HG03280 (cell line): Measurements from ENCODE around the gene ANKRD7.

Source experiments
- ATAC-seq: cut with Tn5 transposase; IDR thresholded peaks from one replicate; pipeline ENCODE4 v1.9.1; 2021; ENCODE audit warnings: mild to moderate bottlenecking, moderate library complexity; ENCODE audit not compliant: unreplicated experiment

Gene ANKRD7, protein sequence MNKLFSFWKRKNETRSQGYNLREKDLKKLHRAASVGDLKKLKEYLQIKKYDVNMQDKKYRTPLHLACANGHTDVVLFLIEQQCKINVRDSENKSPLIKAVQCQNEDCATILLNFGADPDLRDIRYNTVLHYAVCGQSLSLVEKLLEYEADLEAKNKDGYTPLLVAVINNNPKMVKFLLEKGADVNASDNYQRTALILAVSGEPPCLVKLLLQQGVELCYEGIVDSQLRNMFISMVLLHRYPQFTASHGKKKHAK

DNA sequence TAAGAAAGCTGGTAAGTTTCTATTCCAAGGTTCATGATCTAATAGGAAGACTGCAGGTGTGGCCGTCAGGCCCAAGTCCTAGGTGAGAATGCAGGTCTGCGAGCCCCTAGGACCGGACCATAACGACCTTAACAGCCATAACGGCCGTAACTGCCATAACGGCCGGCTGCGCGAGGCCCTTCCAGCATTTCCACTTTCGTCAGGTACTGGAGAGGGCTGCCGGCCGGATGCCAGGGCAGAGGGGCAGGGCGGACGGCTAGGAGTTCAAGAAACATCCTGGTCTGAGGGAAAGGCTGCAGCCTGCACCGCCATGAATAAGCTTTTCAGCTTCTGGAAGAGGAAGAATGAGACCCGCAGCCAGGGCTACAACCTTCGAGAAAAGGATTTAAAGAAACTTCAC, at the start of gene ANKRD7:
Gene ANKRD7, plus strand, starts transcription at position 184 of the 400 bp plus-strand sequence. Its CDS starts 127 bp downstream, at position 311.
- no peak for ATAC-seq

GRCh38 chr7:118175740-118176139, 48.8 kb upstream of the ANKRD7 start:
- no peak for ATAC-seq

DNA sequence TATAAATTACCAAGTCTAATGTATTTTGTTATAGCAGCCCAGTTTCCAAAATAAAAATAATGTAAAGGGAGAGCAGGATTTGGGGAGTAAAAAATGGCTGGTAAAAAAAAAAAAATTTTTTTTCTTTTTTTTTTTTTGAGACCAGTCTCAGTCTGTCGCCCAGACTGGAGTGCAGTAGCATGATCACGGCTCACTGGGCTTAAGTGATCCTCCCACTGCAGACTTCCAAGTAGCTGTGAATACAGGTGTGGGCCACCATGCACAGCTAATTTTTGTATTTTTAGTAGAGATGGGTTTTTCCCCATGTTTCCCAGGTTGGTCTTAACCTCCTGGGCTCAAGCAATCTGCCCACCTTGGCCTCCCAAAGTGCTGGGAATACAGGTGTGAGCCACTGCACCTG, 45.3 kb upstream of the ANKRD7 start:
- no peak for ATAC-seq

GRCh38 chr7:118182593-118183427, 41.7 kb upstream of the ANKRD7 start:
- ATAC-seq, result peak; percentile 4

DNA sequence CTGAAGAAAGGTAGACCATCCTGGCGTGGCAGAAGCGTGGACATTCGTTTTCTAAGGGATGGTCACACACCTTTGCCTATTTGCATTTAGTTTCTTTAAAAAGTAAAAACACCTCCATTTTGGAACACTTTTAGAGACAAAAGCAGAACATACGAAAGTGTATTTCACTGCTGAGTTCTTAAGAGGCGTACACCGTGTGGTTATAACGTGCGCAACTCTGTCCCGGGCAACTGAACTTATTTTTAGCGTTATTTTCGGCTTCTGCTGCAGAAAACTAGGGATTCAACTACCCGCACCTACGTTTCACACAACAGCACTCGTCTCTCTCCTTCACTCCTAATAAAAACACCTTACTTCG, 41.1 kb upstream of the ANKRD7 start:
- peak; percentile 13 for ATAC-seq

GRCh38 chr7:118183786-118184564, 40.5 kb upstream of the ANKRD7 start, which contains the start of gene LSM8:
Gene LSM8, plus strand, starts transcription at chr7:118184164. Its CDS starts 60 bp downstream, at chr7:118184224.
- peak; percentile 98 for ATAC-seq

DNA sequence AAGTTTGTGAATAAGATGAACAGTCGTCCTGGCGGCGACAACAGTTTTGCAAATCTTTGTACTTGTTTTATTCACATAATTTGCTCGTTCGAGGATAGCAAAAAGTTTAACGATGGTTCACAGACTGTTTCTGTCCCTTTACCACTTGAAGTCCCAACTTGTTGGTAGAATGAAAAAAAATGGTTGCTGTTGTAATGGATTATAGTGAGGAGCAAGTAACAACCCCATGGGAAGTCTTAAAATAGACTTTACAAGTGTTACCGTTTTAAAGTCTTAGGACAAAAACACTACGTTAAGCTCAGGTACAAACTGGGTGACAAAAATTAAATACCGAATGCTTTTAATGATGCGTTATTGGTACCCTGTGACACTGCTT, 40.0 kb upstream of the ANKRD7 start:
- ATAC-seq, result no peak

DNA sequence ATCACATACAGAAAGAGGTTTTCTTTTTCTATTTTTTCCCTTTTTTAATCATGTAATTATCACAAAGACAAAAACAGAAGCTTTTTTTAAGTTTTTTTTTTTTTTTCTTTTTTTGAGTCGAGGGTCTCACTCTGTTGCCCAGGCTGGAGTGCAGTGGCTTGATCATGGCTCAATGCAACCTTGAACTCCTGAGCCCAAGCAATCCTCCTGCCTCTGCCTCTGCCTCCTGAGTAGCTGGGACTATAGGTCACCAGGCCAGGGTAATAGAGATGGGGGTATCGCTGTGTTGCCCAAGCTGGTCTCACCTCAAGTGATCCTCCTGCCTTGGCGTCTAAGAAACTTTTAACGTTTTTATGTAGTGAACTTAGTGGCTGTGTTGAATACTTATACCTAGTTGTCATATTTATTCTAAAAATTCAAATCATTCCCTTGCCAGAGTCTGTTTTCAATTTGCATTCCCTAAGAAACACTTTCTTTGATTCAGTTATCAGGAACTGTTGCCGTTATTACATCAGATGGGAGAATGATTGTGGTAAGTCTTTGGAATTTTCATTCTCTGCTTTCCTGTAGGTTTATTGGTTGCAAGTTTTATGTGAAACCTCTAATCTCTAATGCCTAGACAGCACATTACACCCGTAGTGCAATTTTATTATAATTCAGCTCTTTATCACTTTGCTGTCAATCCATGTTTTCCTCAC, 39.2 kb upstream of the ANKRD7 start:
- ATAC-seq, result no peak

GRCh38 chr7:118186501-118186900, 38.0 kb upstream of the ANKRD7 start:
- no peak for ATAC-seq

GRCh38 chr7:118194571-118194970, 29.9 kb upstream of the ANKRD7 start:
- ATAC-seq, result no peak

GRCh38 chr7:118195837-118196474, 28.5 kb upstream of the ANKRD7 start:
- peak; percentile 85 for ATAC-seq

GRCh38 chr7:118202061-118202460, 22.4 kb upstream of the ANKRD7 start:
- no peak for ATAC-seq

- peak; percentile 93 for ATAC-seq
Observed at GRCh38 chr7:118214051-118214832, 10.3 kb upstream of the ANKRD7 start.

GRCh38 chr7:118214833-118215182, 9.7 kb upstream of the ANKRD7 start:
- no peak for ATAC-seq

- no peak for ATAC-seq
Observed at GRCh38 chr7:118217210-118217619, 7.3 kb upstream of the ANKRD7 start.

DNA sequence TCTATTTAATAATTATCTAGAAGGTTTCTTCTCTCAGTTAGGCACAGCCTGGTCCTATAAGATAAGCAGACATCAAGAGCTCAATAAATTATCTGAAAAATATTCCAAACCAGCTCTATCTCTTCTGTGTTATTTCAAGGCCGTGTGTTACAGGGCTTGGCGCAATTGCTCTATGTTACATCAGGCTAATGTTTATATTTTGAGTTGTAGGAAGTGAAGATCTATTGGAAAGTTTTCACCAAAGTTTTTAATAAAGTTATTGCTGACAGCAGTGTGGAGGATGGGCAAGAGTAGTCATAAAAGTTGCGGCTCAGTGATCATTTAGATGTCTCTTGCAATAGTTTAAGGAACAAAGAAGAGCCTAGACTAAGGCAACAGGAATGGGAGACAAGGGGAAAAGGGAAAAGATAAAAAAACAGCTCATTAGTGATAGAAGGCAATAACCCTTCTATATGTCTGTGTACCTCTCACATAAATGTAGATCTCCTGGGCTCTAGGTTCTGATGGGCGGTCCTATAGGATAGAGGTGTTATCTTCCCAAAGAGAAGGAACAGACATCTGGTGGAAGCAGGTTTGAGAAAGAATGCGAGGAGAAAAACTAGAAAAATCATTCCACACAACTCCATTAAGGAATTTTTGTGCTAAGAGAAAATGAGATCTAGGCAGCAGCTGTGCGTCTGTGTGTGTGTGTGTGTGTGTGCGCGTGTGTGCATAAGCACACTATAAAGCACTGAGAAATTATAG, 5.9 kb upstream of the ANKRD7 start:
- ATAC-seq, result no peak

- no peak for ATAC-seq
Observed at GRCh38 chr7:118219157-118219512, 5.4 kb upstream of the ANKRD7 start.

- ATAC-seq, result no peak
Observed at GRCh38 chr7:118220583-118220982, 3.9 kb upstream of the ANKRD7 start.

DNA sequence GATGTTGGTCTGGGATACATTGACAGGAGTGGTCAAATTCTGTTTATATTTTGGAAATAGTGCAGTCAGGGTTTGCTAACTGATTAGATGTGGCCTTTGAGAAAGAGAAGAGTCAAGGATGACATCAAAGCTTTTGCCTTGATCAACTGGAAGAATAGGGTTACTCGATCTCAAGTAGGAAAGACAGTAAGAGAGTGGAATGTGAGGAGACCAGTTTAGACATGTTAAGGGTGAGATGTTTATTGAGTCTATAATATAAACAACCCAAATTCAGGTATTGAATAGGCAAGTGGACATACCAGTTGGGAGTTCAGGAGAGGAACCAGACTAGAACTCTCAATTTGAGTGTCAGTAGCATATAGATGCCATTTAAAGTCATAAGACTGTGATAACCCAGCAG, 1.9 kb upstream of the ANKRD7 start:
- no peak for ATAC-seq
